AG08395 (cell line): ENCODE data around the gene NR2F1-AS1.

Experiments
- DNase-seq: peaks from one replicate; pipeline ENCODE4 v3.0.0; 2012; ENCODE audit warnings: mixed read lengths, low spot score

NR2F1-AS1 gene

GRCh38 chr5:93384995-93385394, 196.0 kb downstream of the NR2F1-AS1 start:
- no peak for DNase-seq

GRCh38 chr5:93384026-93384425, 197.0 kb downstream of the NR2F1-AS1 start:
- DNase-seq: no peak

- DNase-seq: no peak
These were observed 198.7 kb downstream of the NR2F1-AS1 start for GRCh38 chr5:93382188-93382825.

- no peak for DNase-seq
These were observed 200.0 kb downstream of the NR2F1-AS1 start for GRCh38 chr5:93381057-93381456.

- DNase-seq: peak; percentile 15
These were observed 202.9 kb downstream of the NR2F1-AS1 start for GRCh38 chr5:93378073-93378472.

- DNase-seq: no peak
These were observed 209.1 kb downstream of the NR2F1-AS1 start for GRCh38 chr5:93371893-93372292.

GRCh38 chr5:93364378-93364777, 216.6 kb downstream of the NR2F1-AS1 start:
- DNase-seq: no peak

- no peak for DNase-seq
These were observed 220.5 kb downstream of the NR2F1-AS1 start for GRCh38 chr5:93360436-93361088.

- DNase-seq: no peak
These were observed 221.1 kb downstream of the NR2F1-AS1 start for GRCh38 chr5:93359960-93360305.
